Activated T-cell treated with anti-CD3 and anti-CD28 coated beads, Interleukin-2, amount 50 U/mL, for 72 hours (primary cell): Measurements from ENCODE around the gene ANKS1A. TPM values are rescaled to one million over a fixed set of nuclear protein-coding genes. Genes with fewer than 3 reads are reported as not detected.

Experiments used
- ATAC-seq, 2 donors: fragments of 150-1000 bp; cut with Tn5 transposase; replicated peaks in 1 of 2; 2 replicates each; pipeline ENCODE4 v1.10.0; 2021; ENCODE audit warnings: moderate library complexity in 2 of 2, mild to moderate bottlenecking in 1 of 2
- DNase-seq, 2 donors: peaks; one replicate each; pipeline ENCODE4 v3.0.0; 2021 to 2022; ENCODE audit warnings: mixed read lengths in 1 of 2
- H3K27ac Mint-ChIP-seq: one replicate; pipeline ENCODE4 v1.8.0; 2022; ENCODE audit warnings: mild to moderate bottlenecking, moderate library complexity, mixed read lengths
- H3K27me3 Mint-ChIP-seq: one replicate; pipeline ENCODE4 v1.8.0; 2022; ENCODE audit warnings: low read depth, mixed read lengths
- H3K36me3 Mint-ChIP-seq, 2 donors: one replicate each; pipeline ENCODE4 v1.8.0; 2022; ENCODE audit warnings: mixed read lengths in 2 of 2, mild to moderate bottlenecking in 1 of 2; ENCODE audit not compliant: insufficient read depth in 2 of 2
- H3K4me1 Mint-ChIP-seq: one replicate; pipeline ENCODE4 v1.8.0; 2022; ENCODE audit warnings: low read depth, mixed read lengths
- H3K4me3 Mint-ChIP-seq, 2 donors: one replicate each; pipeline ENCODE4 v1.8.0; 2022; ENCODE audit warnings: mild to moderate bottlenecking in 2 of 2, mixed read lengths in 2 of 2, moderate library complexity in 2 of 2
- H3K9me3 Mint-ChIP-seq, 2 donors: one replicate each; pipeline ENCODE4 v1.8.0; 2022; ENCODE audit warnings: mixed read lengths in 2 of 2
- total RNA-seq, 2 donors: library from RNA; stranded (reverse); gene quantifications; one replicate each; pipeline ENCODE4 v1.2.3, GENCODE V29; 2022

ANKS1A gene
- total RNA-seq, 2 donors from 2014 or later: 9.2 to 9.6 TPM

DNA sequence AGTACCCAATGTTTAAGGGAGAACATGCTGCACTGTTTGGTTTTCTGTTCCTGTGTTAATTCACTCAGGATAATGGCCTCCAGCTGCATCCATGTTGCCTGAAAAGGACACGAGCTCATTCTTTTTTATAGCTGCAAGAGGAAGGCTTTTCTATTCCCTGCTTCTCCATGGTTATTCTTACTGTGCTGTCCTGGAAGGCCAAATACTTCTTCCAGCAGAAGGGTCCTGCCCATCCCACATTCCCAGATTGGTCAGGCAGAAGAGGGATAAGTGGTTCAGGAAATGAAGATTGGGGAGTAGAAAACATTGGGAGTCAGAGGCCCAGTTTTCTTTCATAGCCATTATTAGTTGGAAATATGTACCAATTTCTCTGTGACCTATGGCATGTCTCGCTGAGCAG is 129.7 kb downstream of the ANKS1A start:
- no peaks in the 10 kb centered on the region for H3K9me3 Mint-ChIP-seq
- no peak overlapping the region for H3K4me3 Mint-ChIP-seq
- ATAC-seq (no peak), DNase-seq (no peak)
- H3K4me1 Mint-ChIP-seq: no peaks in the 10 kb centered on the region
- H3K36me3 Mint-ChIP-seq: no peaks in the 10 kb centered on the region
- H3K27ac Mint-ChIP-seq: no peak overlapping the region
- no peaks in the 10 kb centered on the region for H3K27me3 Mint-ChIP-seq

DNA sequence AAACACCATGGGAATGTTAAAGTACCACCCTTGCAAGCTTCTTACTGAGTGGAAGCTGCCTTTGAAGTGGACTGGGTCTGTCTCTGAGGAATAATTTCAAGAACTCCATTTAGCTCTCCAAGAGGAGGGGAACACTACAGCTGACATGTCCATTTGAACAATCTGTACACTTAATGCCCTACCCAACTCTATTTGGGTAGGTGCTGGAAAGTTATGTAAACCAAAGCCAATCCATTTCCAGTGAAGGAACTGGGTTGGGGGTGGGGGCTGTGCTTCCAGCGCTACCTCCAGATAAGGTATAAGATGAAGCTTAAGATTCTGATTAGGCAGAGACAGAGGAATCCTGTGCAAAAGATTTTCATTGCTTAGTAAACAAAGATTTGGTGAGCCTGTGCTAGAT is 130.1 kb downstream of the ANKS1A start:
- H3K9me3 Mint-ChIP-seq: no peaks in the 10 kb centered on the region
- no peaks in the 10 kb centered on the region for H3K27me3 Mint-ChIP-seq
- H3K4me3 Mint-ChIP-seq: no peak overlapping the region
- DNase-seq (no peak), ATAC-seq (no peak)
- no peaks in the 10 kb centered on the region for H3K4me1 Mint-ChIP-seq
- no peaks in the 10 kb centered on the region for H3K36me3 Mint-ChIP-seq
- H3K27ac Mint-ChIP-seq: no peak overlapping the region

DNA sequence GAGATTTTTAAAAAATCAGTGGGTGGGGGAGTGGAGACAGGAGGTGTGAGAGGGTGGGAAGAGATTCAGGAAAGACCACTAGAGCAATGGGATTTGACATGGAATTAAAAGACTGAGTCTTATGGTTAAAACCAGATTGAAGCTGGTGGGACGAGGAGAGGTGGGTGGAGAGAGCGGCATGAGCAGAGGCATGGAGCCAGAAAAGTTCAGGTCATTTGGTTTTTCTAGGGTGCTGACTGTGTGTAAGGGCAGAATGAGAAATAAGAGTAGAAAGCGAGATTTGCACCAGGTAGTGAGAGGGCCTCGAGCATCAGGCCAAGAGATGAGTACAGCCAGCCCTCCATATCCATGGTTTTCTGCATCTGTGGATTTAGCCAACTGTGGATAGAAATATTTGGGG is 130.8 kb downstream of the ANKS1A start:
- DNase-seq (no peak), ATAC-seq (no peak)
- Mint-ChIP-seq H3K4me3 (no peak overlapping the region), H3K27ac (no peak overlapping the region), H3K27me3 (no peaks in the 10 kb centered on the region), H3K36me3 (no peaks in the 10 kb centered on the region), H3K4me1 (no peaks in the 10 kb centered on the region), H3K9me3 (no peaks in the 10 kb centered on the region)

- Mint-ChIP-seq H3K36me3 (no peaks in the 10 kb centered on the region), H3K4me1 (no peaks in the 10 kb centered on the region), H3K4me3 (no peak overlapping the region), H3K27ac (no peak overlapping the region), H3K27me3 (no peaks in the 10 kb centered on the region), H3K9me3 (no peaks in the 10 kb centered on the region)
- DNase-seq: no peak
- ATAC-seq: no peak
Observed at GRCh38 chr6:35021004-35021403, 131.9 kb downstream of the ANKS1A start.

DNA sequence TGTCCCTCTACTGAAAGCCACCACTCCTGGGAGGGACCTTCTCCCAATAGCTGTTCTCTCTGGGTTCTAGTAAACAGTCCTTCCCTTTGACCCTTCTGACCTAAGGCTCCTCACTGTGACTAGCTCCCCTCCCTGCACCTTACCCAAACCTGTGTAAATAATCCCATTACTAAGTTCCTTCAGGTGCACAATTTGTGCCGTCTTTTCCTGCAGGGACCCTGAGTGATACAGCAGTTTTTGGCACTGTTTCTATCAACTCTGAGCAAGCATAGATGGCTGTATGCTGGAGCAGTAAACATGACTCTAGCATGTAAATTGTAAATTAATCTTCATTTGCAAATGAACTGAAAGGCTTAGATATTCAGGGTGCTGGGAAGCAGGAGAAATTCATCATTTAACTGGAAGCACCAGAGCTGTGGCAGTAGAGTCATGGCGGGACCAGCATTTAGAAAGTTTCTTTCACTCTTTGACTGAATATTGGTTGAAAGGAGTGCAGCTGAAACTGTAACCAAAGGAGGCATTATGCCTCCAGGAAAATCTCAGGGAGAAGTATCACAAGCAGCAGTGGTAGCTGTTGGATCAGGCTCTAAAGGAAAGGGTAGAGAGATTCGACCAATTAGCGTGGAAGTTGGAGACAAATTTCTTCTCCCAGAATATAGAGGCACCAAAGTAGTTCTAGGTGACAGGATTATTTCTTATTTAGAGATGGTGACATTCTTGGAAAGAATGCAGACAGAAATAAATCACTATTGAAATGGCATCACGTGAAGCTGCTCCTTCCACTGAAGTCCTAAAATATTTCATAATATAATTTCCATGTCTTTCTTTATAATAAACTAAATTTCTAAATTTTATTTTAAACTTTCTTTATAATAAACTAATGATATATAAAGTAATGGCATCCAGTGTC is 134.3 kb downstream of the ANKS1A start:
- H3K36me3 Mint-ChIP-seq: no peaks in the 10 kb centered on the region
- H3K27ac Mint-ChIP-seq: no peak overlapping the region
- DNase-seq (no peak), ATAC-seq (no peak)
- no peaks in the 10 kb centered on the region for H3K4me1 Mint-ChIP-seq
- H3K9me3 Mint-ChIP-seq: no peaks in the 10 kb centered on the region
- H3K4me3 Mint-ChIP-seq: no peak overlapping the region
- H3K27me3 Mint-ChIP-seq: no peaks in the 10 kb centered on the region

DNA sequence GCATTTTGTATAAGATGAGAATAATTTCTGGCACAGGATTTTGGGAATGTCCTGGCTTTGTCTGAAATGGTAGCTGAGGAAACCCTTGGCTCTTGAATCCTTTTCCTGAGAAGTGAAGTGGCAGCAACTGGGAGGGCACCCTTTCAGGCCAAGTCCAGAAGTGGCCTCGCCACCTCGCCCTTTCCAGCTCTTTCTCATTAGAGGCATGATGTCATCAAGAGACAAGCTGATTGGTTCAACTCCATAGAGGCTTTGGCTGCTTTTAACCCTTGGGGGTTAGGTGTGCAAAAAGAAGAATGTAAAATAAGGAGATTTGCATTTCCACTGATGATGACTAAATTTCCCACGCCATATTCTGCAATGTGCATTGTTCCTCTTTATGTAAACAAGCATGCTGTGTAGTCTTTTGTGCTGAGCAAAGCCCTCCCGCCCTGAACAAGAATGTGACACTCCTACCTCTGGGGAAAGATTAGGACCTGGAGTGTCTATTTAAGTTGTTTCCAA is 135.5 kb downstream of the ANKS1A start:
- Mint-ChIP-seq H3K9me3 (no peaks in the 10 kb centered on the region), H3K4me3 (no peak overlapping the region), H3K4me1 (no peaks in the 10 kb centered on the region), H3K27me3 (no peaks in the 10 kb centered on the region), H3K27ac (no peak overlapping the region), H3K36me3 (peaks cover 0 to 1% of the 10 kb centered on the region in 2 donors)
- ATAC-seq (no peak), DNase-seq (no peak)

DNA sequence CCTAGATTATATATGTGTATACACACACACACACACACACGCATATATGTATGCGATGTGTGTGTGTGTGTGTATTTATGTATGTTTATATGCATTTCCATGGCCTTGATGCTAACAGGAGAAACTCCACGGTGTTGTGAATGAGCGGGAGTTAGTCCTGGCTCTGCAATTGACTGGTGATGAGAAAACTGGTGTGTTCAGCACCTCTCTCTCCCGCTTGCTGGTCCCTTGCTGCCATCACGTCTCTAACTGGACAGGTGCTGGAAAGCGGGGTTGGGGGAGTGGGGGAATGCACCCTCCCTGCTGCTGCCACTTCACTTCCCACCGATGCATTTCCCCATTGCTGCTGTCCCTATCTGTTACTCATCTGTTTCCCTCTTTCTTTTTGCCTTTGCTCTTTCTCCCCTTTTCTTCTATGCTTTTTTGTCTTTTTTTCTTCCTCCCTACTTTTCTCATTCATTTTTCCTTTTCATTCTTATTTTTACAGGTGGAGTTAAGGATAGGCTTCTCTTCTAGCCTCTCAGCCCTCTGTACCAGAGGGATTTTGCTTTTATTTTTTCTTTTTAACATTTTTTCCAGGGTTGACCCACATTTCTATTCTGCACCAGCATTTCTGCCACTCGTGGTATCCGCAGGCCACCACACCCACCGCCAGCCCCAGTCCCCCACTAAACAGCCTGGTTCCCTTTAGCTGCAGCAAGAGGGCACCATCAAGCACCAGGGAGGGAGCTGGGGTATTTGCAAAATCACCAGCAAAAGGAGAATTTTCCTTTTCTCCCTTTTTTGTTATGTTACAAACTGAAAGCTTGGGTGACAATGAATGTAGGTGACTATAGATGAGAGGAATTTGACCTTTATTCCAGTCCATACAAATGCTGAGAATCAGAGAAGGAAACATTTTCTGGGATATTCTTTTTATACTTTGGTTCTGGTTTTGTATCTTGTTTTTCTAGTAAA is 136.5 kb downstream of the ANKS1A start:
- peaks cover 0 to 1% of the 10 kb centered on the region in 2 donors for H3K36me3 Mint-ChIP-seq
- H3K9me3 Mint-ChIP-seq: no peaks in the 10 kb centered on the region
- no peak overlapping the region for H3K27ac Mint-ChIP-seq
- DNase-seq: no peak
- no peak overlapping the region for H3K4me3 Mint-ChIP-seq
- ATAC-seq: no peak
- no peaks in the 10 kb centered on the region for H3K27me3 Mint-ChIP-seq
- no peaks in the 10 kb centered on the region for H3K4me1 Mint-ChIP-seq

DNA sequence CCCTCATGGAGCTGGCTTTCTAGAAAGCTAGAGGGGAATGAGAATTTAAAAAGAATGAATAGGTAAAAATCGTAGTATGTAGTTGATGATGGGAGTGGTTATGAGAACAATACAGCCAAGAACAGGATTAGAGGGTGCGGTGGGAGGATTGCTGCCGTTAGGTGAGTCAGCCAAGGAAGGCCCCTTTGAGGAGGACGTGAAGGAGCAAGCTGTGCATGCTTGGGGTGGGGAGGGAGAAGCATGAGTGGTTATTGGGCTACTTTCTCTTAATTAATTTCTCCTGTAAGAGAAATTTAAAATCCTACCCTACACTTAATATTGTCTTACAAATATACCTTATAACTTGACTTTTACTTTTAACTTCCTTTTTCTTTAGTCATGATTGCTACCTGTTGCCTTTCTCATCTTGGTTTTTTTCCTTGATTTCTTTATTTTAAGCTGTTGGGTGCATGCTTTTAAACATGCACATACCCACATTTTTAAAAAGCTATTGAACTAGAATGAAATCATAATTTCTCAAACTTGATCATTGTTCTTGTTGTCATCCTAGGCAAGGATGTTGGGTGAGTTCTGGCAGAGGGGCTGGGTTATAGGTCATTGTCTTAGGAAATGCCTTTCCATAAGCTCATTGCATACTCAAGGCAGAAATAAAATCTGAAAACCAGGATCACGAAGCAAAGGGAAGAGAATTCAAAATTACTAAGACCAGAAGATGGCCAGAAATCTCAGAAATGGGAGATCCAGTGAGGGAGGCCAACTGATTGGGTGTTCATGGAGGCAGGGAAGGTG is 137.6 kb downstream of the ANKS1A start:
- ATAC-seq (no peak), DNase-seq (no peak)
- Mint-ChIP-seq H3K4me3 (no peak overlapping the region), H3K4me1 (no peaks in the 10 kb centered on the region), H3K9me3 (no peaks in the 10 kb centered on the region), H3K36me3 (peaks cover 0 to 1% of the 10 kb centered on the region in 2 donors), H3K27ac (no peak overlapping the region), H3K27me3 (no peaks in the 10 kb centered on the region)

DNA sequence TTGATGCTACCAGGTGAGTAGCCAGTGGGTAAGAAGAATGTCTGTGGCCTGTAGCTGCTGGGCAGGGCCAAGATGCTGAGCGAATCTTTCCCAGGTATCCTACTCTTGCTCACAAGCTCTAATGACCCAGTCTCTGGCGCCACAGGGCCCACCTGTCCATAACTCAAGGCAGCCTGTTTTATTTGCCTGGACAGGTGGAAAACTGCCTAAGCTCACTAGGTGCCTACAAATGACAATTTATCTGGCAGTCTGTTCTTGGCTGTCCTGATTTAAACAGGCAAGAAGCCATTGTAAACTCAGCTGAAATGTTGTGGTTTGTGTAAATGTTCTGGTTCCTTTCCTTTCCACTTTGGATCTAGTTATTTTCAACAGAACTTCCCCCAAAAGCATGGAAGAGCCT is 138.8 kb downstream of the ANKS1A start:
- Mint-ChIP-seq H3K27ac (no peak overlapping the region), H3K4me1 (no peaks in the 10 kb centered on the region), H3K9me3 (no peaks in the 10 kb centered on the region), H3K4me3 (no peak overlapping the region), H3K27me3 (no peaks in the 10 kb centered on the region), H3K36me3 (peaks cover 0 to 1% of the 10 kb centered on the region in 2 donors)
- ATAC-seq (no peak), DNase-seq (no peak)

GRCh38 chr6:35028781-35029769 is 140.0 kb downstream of the ANKS1A start:
- ATAC-seq: no peak
- H3K27me3 Mint-ChIP-seq: no peaks in the 10 kb centered on the region
- H3K27ac Mint-ChIP-seq: no peak overlapping the region
- no peak for DNase-seq
- no peaks in the 10 kb centered on the region for H3K4me1 Mint-ChIP-seq
- peaks cover 0 to 1% of the 10 kb centered on the region in 2 donors for H3K36me3 Mint-ChIP-seq
- H3K4me3 Mint-ChIP-seq: no peak overlapping the region
- H3K9me3 Mint-ChIP-seq: no peaks in the 10 kb centered on the region

DNA sequence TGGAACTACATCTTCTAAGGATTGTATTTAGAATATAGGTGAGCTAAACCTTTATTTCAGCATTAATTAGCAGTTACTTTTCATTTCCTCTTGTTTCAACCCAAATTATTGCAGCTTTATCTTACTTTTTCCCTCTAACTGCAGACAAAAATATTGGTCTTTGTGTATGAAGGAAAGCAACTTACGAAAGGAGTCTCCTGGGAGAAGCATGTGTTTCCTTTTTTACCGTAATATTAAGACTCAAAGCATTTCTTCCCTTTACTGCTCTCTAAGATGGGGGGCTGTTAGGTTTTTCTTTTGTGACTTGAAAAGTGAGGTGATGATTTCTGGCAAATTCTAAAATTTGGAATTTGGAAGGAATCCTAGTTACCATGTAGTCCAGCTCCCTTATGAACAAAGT is 141.0 kb downstream of the ANKS1A start:
- ATAC-seq (no peak), DNase-seq (no peak)
- Mint-ChIP-seq H3K36me3 (peaks cover 0 to 1% of the 10 kb centered on the region in 2 donors), H3K4me1 (no peaks in the 10 kb centered on the region), H3K27ac (no peak overlapping the region), H3K4me3 (no peak overlapping the region), H3K9me3 (no peaks in the 10 kb centered on the region), H3K27me3 (no peaks in the 10 kb centered on the region)
